GM19324 (cell line): Measurements from ENCODE around the gene TNFAIP2.
A peak's percentile ranks its signal among the peaks of the same experiment; 100 is the strongest.

Source experiments
- ATAC-seq: cut with Tn5 transposase; IDR thresholded peaks from one replicate; pipeline ENCODE4 v1.9.1; 2021; ENCODE audit warnings: mild to moderate bottlenecking, moderate library complexity; ENCODE audit not compliant: unreplicated experiment, low FRiP score

TNFAIP2 gene

DNA sequence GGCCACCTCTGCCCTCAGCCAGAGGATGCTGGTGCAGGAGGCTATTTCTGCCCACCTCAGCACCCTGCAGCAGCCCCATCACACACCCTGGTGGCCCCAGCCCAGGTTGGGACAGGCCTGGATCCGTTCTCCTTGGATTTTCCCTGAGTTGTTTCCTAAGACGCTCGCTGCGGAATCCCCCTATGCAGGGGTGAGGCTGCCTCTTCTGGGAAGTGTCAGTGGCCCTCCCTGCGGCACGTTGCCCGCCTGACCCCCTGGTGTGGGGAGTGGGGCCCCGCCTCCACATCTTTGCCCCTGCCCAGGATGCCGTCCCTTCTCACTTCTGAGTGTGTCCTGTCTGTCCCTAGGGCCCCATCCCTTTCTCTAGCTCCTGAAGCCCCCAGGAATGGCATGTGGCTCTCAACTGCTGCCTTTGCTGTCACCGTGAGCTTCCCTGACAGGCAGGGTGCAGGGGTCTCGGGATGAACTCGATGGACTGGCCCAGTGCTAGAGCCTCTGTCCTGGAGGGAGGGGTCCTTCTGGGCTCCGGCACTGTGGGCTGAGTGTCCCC lies 29.3 kb upstream of the TNFAIP2 start:
- no peak for ATAC-seq

DNA sequence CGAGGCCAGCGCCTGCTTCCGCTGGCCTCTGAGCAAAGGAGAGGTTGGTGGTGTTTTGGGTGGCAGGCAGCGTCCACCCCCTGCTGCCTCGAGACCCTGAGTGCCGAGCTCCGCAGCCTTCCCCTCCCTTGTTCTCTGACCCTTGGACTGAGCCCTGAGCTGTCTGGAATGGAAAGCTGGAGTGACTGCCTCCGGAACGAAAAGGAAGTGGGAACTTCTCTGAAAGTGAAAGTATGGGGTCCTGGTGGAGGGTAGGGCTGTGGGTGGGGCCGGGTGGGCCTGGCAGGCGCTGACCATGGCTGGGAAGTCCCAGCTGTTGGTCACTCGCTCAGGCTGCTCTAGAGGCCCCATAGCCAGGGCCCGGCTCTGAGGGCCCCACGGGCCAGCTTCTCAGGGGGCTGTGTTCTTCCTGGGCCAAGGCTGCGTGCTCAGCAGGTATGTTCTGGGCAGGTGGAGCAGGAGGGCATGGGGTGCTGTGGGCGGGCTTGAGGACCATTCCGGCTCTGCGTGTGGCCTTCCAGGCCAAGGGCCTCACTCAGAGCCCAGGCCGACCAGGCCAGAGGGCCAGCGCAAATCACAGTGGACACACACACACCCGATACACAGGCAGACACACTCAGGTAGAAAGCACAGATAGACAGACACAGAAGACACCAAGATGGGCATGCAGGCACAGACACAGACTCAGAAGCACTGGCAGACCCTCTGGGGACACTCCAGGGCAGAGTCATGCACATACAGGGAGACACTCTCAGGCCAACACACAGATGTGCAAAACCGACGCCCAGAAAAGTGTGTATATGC lies 28.7 kb upstream of the TNFAIP2 start, which contains the start of gene EXOC3L4:
Gene EXOC3L4, plus strand, starts transcription at position 320 of the 804 bp plus-strand sequence. CDS start 5,495 bp downstream, outside the sequence.
- no peak for ATAC-seq

DNA sequence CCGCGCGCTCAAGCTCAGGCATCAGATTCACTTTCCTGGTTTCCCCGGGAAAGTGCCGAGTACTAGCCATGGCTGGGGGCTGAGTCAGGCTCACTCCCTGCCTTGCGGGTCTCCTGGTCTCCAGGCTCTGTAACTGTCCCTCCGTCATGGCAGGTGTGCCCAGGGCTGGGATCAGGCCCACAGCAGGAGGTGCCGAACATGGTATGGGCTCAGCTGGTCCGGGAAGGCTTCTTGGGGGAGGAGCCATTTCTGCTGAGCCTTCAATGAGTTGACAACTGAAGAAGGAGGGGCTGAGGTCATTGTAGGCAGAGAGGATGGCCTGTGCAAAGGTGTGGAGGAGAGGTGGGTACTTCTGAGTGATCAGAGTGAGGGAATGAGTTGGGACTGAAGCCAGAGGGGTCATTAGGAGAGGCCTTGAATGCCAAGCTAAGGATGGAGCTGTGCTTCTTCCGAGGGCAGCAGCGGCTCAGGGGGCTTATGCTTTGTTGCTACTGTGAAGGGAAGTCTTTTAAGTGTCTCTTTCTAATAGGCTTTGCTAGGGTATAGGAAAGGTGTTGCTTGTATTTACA lies 28.0 kb upstream of the TNFAIP2 start:
- no peak for ATAC-seq

- ATAC-seq = no peak
Measured at GRCh38 chr14:103096387-103096786, 26.9 kb upstream of the TNFAIP2 start.

DNA sequence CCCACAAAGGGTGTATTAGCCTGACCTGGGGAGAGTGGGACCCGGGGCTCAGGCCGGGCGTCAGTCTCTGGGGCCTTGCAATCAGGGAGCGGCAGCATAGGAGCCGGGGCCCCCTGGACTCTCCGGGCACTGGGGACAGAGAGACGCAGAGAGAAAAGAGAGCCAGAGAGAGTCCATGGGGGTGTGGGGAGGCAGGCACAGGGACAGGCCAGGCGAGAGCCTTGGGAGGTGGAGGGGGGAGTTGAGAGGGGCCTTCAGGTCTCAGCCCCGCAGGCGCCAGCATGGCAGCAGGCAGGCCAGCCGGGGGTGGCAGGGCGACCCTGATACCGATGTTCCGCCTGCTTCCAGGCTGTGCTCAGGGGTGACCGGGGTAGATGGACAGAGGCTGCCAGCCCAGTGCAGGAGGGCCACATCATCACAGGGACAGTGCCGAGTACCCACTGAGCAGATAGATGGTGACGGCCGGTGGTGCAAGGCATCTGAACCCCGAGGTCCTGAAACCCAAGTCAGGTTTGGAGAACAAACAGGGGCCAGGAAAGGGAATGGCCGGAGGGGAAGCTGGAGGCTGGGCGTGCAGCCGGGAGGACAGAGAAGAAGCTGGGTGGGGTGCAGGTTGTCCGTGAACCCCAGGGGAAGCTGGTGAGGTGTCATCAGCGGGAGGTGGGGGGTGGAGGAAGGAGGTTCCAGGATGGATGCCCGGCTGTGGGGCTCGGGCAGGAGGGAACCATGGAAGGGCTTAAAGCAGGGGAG lies 25.8 kb upstream of the TNFAIP2 start:
- no peak for ATAC-seq

- ATAC-seq = no peak
Measured at GRCh38 chr14:103097994-103098957, 25.0 kb upstream of the TNFAIP2 start.

GRCh38 chr14:103099081-103099732 lies 24.1 kb upstream of the TNFAIP2 start:
- ATAC-seq = no peak

DNA sequence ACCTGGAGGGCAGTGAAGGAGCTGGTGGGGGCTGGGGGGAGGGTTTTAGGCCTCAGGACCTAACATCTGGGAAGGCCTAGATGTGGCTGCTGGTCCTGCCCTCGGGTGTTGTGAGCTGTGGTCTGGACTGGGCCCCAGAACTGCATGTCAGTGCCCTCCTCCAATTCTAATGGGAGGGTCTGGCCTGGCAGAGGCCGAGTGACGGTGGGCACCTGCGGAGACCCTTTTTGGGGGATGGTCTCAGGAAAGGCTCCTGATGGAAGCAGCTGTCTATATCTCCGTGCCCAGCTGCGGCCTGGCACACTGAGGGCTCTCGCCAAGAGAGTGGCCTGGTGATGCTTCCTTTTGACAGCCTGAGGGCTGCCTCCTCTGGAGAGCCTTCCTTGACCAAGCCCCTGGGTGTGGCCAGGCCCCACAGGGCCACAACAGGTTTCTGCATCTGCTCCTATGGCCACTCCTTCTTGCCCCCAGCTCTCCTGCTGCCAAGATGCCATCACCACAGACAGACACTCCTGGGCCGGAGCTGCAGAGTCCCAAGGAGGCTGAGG lies 23.5 kb upstream of the TNFAIP2 start:
- ATAC-seq = no peak

- peak; percentile 48 for ATAC-seq
Measured at GRCh38 chr14:103100281-103101121, 22.8 kb upstream of the TNFAIP2 start.

GRCh38 chr14:103101257-103101962 lies 21.9 kb upstream of the TNFAIP2 start:
- ATAC-seq = no peak

GRCh38 chr14:103101963-103102688 lies 21.1 kb upstream of the TNFAIP2 start:
- no peak for ATAC-seq

GRCh38 chr14:103102689-103103260 lies 20.5 kb upstream of the TNFAIP2 start:
- ATAC-seq = no peak

GRCh38 chr14:103103461-103104388 lies 19.5 kb upstream of the TNFAIP2 start:
- no peak for ATAC-seq

DNA sequence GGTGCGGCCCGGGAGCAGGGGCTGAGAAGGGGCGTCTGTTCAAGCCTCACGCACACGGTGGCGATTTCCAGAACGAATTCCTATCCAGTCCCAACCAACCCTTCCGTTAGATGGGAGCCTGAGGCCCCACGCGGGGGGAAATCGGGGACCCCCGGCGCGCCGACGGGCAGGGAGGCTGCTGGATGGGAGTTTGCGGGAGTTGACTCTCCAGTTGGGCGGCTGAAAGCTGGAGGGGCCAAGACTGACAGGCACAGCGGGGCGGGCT lies 18.9 kb upstream of the TNFAIP2 start:
- ATAC-seq = no peak

DNA sequence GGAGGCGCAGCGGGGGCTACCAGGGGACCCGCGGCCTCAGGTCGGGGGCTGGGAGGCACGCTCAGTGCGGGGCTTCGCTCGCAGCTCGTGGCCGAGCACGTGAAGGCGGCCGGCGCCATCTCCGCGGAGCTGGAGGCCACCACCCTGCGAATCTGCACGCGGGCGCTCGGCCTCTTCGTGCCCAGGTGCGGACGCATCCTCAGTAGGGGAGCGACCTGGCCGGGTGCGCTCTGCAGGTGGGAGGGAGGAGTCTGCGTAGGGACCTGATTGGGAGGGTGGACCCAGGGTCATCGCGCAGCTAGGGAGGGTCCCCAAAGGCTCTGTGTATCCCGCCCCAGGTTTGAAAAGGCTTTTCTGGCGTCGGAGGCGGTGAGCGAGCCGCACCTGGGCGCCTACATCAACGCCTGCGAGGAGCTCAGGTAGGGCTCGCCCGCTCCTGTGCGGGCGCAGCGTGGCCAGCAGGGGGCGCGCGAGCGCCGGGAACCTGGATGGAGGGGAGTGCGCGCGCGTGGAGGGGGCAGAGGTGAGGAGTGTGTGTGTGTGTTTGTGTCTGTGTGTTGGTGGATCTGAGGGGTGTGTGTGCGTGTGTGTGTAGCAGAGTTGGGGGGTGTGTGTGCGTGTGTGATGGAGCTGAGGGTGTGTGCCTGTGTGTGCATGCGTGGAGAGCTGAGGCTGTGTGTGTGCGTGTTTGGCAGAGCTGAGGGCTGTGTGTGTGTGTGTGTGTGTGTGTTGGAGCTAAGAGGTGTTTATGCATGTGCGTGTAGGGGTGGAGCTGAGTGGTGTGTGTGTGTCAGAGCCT lies 18.4 kb upstream of the TNFAIP2 start:
- peak; percentile 34 for ATAC-seq
